ENCODE data around the gene PRKG1.

- TF ChIP-seq EZH2 (IDR thresholded peaks at IDR 0.05; ENCODE audit: low read depth, low read length, severe bottlenecking) (no peak), CTCF (IDR thresholded peaks at IDR 0.05; ENCODE audit: control extremely low read depth in 1 of 3, insufficient read depth in 1 of 3, low read depth in 1 of 3, low read length in 3 of 3) (no peak), TEAD4 (IDR thresholded peaks at IDR 0.05; ENCODE audit: low read depth, low read length) (no peak), ATF2 (IDR thresholded peaks at IDR 0.05; ENCODE audit: low read length) (no peak), RAD21 (IDR thresholded peaks at IDR 0.05 in 1 of 2, conservative IDR thresholded peaks at IDR 0.05 in 1 of 2; ENCODE audit: low read depth in 2 of 2, low read length in 2 of 2) (no peak), POU5F1 (IDR thresholded peaks at IDR 0.05; ENCODE audit: low read depth, low read length) (no peak), BRCA1 (IDR thresholded peaks at IDR 0.05; ENCODE audit: low read depth, low read length) (no peak), FOSL1 (IDR thresholded peaks at IDR 0.05; ENCODE audit: insufficient read depth, low read depth, low read length) (no peak), YY1 (IDR thresholded peaks at IDR 0.05; ENCODE audit: low read depth, low read length) (no peak), MAFK (IDR thresholded peaks at IDR 0.05; ENCODE audit: low read depth, low read length) (no peak), POLR2AphosphoS5 (IDR thresholded peaks at IDR 0.05; ENCODE audit: low read depth, low read length) (no peak), POLR2A (IDR thresholded peaks at IDR 0.05; ENCODE audit: control extremely low read depth in 1 of 2, low read depth in 2 of 2, low read length in 2 of 2) (no peak), CREB1 (IDR thresholded peaks at IDR 0.05) (no peak)
Observed at GRCh38 chr10:51158832-51159231, 84.5 kb downstream of the PRKG1 start.

All from H1 (cell line).